Right atrium auricular region (tissue), 2 donors: ENCODE data around the gene CHCHD1. TPM values are rescaled to one million over a fixed set of nuclear protein-coding genes. Genes with fewer than 3 reads are reported as not detected.

Experiments
- DNase-seq: peaks from one replicate; pipeline ENCODE4 v3.0.0-alpha.2; 2019; ENCODE audit warnings: low spot score
- H3K27ac ChIP-seq, 2 donors: fragments of 200-600 bp; sonication (generic); 1 replicate in 1 of 2; 2 replicates in 1 of 2; pipeline ENCODE4 v1.5.1; 2016 to 2019
- H3K27me3 ChIP-seq, 2 donors: fragments of 200-600 bp; sonication (generic); one replicate each; pipeline versions ENCODE4 v1.5.1 to v1.6.0; 2017 to 2019
- H3K36me3 ChIP-seq: fragments of 200-600 bp; sonication (generic); one replicate; pipeline ENCODE4 v1.5.1; 2016
- H3K4me1 ChIP-seq, 2 donors: fragments of 200-600 bp; sonication (generic); one replicate each; pipeline versions ENCODE4 v1.5.1 to v1.6.0; 2017 to 2019
- H3K4me3 ChIP-seq, 2 donors: fragments of 200-600 bp; sonication (generic); 1 replicate in 1 of 2; 2 replicates in 1 of 2; pipeline ENCODE4 v1.5.1; 2017 to 2019; ENCODE audit warnings: mild to moderate bottlenecking in 1 of 2, moderate library complexity in 1 of 2
- H3K9me3 ChIP-seq, 2 donors: fragments of 200-600 bp; sonication (generic); one replicate each; pipeline ENCODE4 v1.5.1; 2019
- total RNA-seq, 2 donors: library from RNA; depleted of rRNA; stranded (reverse); fragments of >200 nt; gene quantifications; one replicate each; pipeline ENCODE4 v1.1.0, GENCODE V29; 2016
- TF ChIP-seq, protein P1 (sequence below), 2 donors: fragments of 200-600 bp; sonication (generic); IDR thresholded peaks; one replicate each; pipeline ENCODE4 v1.5.1; 2019; ENCODE audit warnings: antibody characterized with exemption in 2 of 2

CHCHD1 gene
- total RNA-seq, 2 donors from 2014 or later, result 28.3 to 32.7 TPM

DNA sequence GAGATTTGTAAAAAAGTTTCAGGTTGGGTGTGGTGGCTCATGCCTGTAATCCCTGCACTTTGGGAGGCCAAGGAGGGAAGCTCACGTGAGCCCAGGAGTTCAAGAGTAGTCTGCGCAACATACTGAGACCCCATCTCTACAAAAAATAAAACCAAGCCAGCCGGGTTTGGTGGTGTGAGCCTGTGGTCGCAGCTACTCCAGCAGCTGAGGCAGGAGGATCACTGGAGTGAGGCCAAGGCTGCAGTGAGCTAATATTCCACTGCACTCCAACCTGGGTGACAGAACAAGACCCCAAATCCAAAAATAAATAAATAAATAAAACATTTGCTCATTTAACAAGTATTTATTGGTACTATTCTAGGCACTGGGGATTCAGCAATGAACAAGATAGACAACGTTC, 1.5 kb upstream of the CHCHD1 start:
- peaks cover 0 to 41% of the 10 kb centered on the region in 2 donors for H3K4me1 ChIP-seq
- H3K9me3 ChIP-seq, result no peaks in the 10 kb centered on the region
- no peak overlapping the region for H3K27ac ChIP-seq
- H3K36me3 ChIP-seq, result peaks cover 25% of the 10 kb centered on the region
- DNase-seq, result no peak
- TF ChIP-seq, protein P1, sequence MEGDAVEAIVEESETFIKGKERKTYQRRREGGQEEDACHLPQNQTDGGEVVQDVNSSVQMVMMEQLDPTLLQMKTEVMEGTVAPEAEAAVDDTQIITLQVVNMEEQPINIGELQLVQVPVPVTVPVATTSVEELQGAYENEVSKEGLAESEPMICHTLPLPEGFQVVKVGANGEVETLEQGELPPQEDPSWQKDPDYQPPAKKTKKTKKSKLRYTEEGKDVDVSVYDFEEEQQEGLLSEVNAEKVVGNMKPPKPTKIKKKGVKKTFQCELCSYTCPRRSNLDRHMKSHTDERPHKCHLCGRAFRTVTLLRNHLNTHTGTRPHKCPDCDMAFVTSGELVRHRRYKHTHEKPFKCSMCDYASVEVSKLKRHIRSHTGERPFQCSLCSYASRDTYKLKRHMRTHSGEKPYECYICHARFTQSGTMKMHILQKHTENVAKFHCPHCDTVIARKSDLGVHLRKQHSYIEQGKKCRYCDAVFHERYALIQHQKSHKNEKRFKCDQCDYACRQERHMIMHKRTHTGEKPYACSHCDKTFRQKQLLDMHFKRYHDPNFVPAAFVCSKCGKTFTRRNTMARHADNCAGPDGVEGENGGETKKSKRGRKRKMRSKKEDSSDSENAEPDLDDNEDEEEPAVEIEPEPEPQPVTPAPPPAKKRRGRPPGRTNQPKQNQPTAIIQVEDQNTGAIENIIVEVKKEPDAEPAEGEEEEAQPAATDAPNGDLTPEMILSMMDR (IDR thresholded peaks at IDR 0.05), result no peak
- H3K27me3 ChIP-seq, result no peaks in the 10 kb centered on the region
- H3K4me3 ChIP-seq, result no peak overlapping the region

DNA sequence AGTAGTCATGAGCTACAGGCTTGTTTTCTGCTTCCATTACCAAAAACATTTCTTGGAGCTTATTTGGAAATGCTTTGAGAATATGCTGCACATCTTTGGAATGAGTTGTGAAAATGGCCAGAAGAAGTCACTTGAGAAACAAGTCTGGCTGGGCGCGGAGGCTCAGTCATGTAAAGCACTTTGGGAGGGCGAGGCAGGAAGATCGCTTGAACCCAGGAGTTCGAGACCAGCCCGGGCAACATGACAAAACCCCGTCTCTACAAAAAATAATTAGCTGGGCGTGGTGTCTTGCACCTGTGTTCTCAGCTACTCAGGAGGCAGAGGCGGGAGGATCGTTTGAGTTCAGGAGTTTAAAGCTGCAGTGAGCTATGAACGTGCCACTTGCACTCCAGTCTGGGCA, 882 bp upstream of the CHCHD1 start:
- Histone ChIP-seq H3K36me3 (peaks cover 19% of the 10 kb centered on the region), H3K27ac (peak overlapping the region; percentile 87 to 90), H3K4me1 (peaks cover 0 to 34% of the 10 kb centered on the region in 2 donors), H3K9me3 (no peaks in the 10 kb centered on the region), H3K27me3 (no peaks in the 10 kb centered on the region), H3K4me3 (peak overlapping the region; percentile 73 to 79)
- TF ChIP-seq, protein P1 (IDR thresholded peaks at IDR 0.05), result no peak
- DNase-seq, result no peak

DNA sequence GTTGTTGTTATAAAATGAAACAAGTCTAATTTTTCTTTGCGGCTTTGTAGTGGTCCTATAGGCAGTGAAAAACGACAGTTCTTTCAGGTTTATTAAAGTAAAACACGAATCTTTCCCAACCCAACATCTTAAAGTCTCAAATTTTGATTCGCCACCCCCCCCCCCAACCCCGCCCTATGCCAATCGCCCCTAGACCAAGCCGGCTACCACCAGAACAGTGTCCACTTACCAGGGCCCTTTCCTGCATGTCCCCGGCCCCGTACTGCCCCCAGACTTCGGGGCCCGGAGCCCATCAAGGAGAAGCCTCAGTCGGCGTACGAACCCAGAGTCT, 335 bp upstream of the CHCHD1 start:
- TF ChIP-seq, protein P1 (IDR thresholded peaks at IDR 0.05), result no peak
- no peak for DNase-seq
- Histone ChIP-seq H3K4me1 (peaks cover 0 to 36% of the 10 kb centered on the region in 2 donors), H3K4me3 (peak overlapping the region; percentile 73 to 79), H3K27me3 (no peaks in the 10 kb centered on the region), H3K9me3 (no peaks in the 10 kb centered on the region), H3K36me3 (peaks cover 14% of the 10 kb centered on the region), H3K27ac (peak overlapping the region; percentile 87 to 90)

DNA sequence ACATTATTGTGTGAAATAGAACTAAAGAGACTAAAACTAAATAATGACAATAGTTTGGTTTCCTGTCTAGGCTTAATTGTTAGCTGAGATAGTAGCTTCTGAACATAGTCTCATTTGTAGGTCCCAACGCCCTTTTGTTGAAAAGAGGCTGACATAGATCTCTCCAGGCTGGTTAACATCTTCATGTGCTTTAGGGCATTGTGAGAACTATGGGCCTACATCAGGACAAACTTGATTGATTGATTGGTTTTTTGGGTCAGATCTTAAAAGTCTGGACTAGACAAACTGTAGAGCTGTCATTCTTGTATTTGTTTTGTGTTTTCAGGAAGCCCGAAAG, 869 bp downstream of the CHCHD1 start:
- H3K27me3 ChIP-seq, result no peaks in the 10 kb centered on the region
- peaks cover 0 to 48% of the 10 kb centered on the region in 2 donors for H3K4me1 ChIP-seq
- no peak for DNase-seq
- TF ChIP-seq, protein P1 (IDR thresholded peaks at IDR 0.05), result no peak
- peak overlapping the region; percentile 73 to 79 for H3K4me3 ChIP-seq
- H3K36me3 ChIP-seq, result peaks cover 10% of the 10 kb centered on the region
- H3K27ac ChIP-seq, result peak overlapping the region; percentile 87 to 90
- H3K9me3 ChIP-seq, result no peaks in the 10 kb centered on the region

DNA sequence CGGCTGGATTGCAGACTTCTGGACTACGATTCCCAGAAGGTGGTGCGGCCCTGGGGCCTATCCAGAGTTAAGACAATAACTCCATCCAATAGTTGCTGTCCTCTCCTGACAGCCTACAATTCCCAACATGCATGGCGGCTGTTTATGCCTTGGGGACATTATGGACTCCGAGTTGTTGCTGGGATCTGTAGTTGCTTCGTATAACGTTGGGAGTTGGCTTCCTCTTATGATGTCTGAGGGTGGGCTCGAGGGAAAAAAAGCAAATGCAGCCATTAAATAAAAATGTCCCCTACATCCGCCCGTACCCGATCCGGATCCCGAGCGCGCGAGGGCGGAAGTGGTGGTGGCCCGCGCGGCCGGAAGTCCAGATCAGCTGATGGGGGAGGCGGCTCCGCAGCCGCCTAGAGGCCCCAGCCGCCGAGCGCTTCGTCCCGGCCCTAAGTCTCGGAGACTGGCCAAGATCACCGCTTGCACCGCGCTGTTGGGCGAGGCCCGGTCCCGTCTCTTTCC, 3.4 kb downstream of the CHCHD1 start, which contains the start of gene ZSWIM8:
TSS of gene ZSWIM8 (plus strand) at position 396 of the 510 bp plus-strand sequence. CDS start 273 bp downstream, outside the sequence.
- H3K36me3 ChIP-seq, result peaks cover 15% of the 10 kb centered on the region
- no peaks in the 10 kb centered on the region for H3K9me3 ChIP-seq
- H3K27me3 ChIP-seq, result no peaks in the 10 kb centered on the region
- H3K27ac ChIP-seq, result peak within 1 kb of the TSS; percentile 90 to 91
- TF ChIP-seq, protein P1 (IDR thresholded peaks at IDR 0.05), result no peak
- peak; percentile 89 for DNase-seq
- H3K4me3 ChIP-seq, result peak within 1 kb of the TSS; percentile 84 to 96
- H3K4me1 ChIP-seq, result peaks cover 0 to 54% of the 10 kb centered on the region in 2 donors
